Adrenal gland (tissue), 12 donors: ENCODE results near the gene VRK1. TPM values are rescaled to one million over a fixed set of nuclear protein-coding genes. Genes with fewer than 3 reads are reported as not detected.

Experiments used
- DNase-seq, 7 donors: peaks; one replicate each; pipeline ENCODE4 v3.0.0-alpha.2; 2019 to 2020
- H3K27ac ChIP-seq, 5 donors: fragments of 200-600 bp; sonication (generic) in 4 of 5; 1 replicate in 3 of 5; 2 replicates in 2 of 5; pipeline versions ENCODE4 v1.5.1 to v1.8.0; 2016 to 2020; ENCODE audit warnings: mild to moderate bottlenecking in 1 of 5
- H3K27me3 ChIP-seq: fragments of 200-600 bp; 2 replicates; pipeline ENCODE4 v1.8.0; 2021
- H3K36me3 ChIP-seq, 2 donors: fragments of 200-600 bp; replicated peaks in 1 of 2; 1 replicate in 1 of 2; 2 replicates in 1 of 2; pipeline versions ENCODE4 v1.5.1 to v1.8.0; 2018 to 2022
- H3K4me1 ChIP-seq, 2 donors: fragments of 200-600 bp; replicated peaks in 1 of 2; 1 replicate in 1 of 2; 2 replicates in 1 of 2; pipeline versions ENCODE4 v1.5.1 to v1.8.0; 2018 to 2021
- H3K4me3 ChIP-seq, 4 donors: fragments of 200-600 bp; sonication (generic) in 3 of 4; one replicate each; pipeline ENCODE4 v1.5.1; 2016 to 2018
- H3K9me3 ChIP-seq, 3 donors: fragments of 200-600 bp; sonication (generic) in 1 of 3; replicated peaks in 1 of 3; 1 replicate in 2 of 3; 2 replicates in 1 of 3; pipeline versions ENCODE4 v1.5.1 to v1.8.0; 2016 to 2021
- CTCF ChIP-seq, 6 experiments: fragments of 450-650 bp in 4 of 6; fragments of 200-600 bp in 2 of 6; sonication (generic) in 1 of 6; IDR thresholded peaks; 1 replicate in 5 of 6; 2 replicates in 1 of 6; pipeline versions ENCODE4 v1.5.1 to v1.8.0; 2016 to 2021; ENCODE audit warnings: antibody characterized with exemption in 6 of 6, mild to moderate bottlenecking in 2 of 6, moderate library complexity in 1 of 6
- POLR2A ChIP-seq, 2 donors: fragments of 450-650 bp; IDR thresholded peaks; one replicate each; pipeline ENCODE4 v1.6.1; 2017; ENCODE audit warnings: antibody characterized with exemption in 2 of 2, mild to moderate bottlenecking in 2 of 2, moderate library complexity in 1 of 2
- WGBS, 4 donors: extraction: QIAGEN DNeasy Blood & Tissue Kit in 2 of 4; methylation state at CpG; one replicate each; pipeline versions ENCODE4 v1.1.5 to v1.1.7; 2013 to 2017; 5-methylcytosine and 5-hydroxymethylcytosine counted together
- intact Hi-C, 2 donors: fragments of 100-400 bp; cut with DNase I; formaldehyde crosslinking; loops; one replicate each; pipeline versions ENCODE4 v1.14.1 to v1.15.0; 2022 to 2023
- polyA plus RNA-seq, 3 donors: library from polyadenylated mRNA; stranded (reverse); fragments of 200-250 nt in 2 of 3; fragments of 350-450 nt in 1 of 3; fragmentation: Illumina TruSeq in 1 of 3; extraction: RNeasy Lipid Tissue Mini Kit (QIAGEN cat#74804) in 1 of 3; gene quantifications; one replicate each; pipeline ENCODE4 v1.2.3, GENCODE V29; 2013 to 2014
- total RNA-seq, 9 donors: library from RNA; depleted of rRNA in 4 of 9; stranded (reverse); fragments of >200 nt in 4 of 9; fragments of 120-200 nt in 1 of 9; fragmentation: NEBNext Ultra II Directional in 1 of 9; extraction: Animal tissue kit (Norgen Biotek cat#: 25700) in 1 of 9; gene quantifications; one replicate each; pipeline versions ENCODE4 v1.1.0 to v1.2.4, GENCODE V29; 2013 to 2023
- donor health status: healthy with polysubstance abuse.
- donor health status: Bipolar disorder and iron deficiency.
- donor health status: DM: yes; HTN: yes; CAD: no.
- donor health status: DM: no; HTN: no; CAD: no.
- donor health status: DM: no; HTN: no; CAD: no.
- donor health status: DM: yes; HTN: yes; CAD: no.

VRK1 gene
- total and polyA plus RNA-seq, 12 donors: 2.9 to 25.5 (median 7.0) TPM

DNA sequence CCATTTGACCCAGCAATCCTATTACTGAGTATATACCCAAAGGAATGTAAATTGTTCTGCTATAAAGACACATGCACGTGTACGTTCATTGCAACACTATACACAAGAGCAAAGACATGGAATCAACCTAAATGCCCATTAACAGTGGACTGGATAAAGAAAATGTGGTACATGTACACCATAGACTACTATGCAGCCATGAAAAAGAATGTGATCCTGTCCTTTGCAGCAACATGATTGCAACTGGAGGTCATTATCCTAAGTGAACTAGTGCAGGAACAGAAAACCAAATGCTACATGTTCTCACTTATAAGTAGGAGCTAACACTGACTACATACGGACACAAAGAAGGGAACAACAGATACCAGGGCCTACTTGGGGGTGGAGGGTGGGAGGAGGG lies 45.7 kb upstream of the VRK1 start:
- Histone ChIP-seq H3K4me1 (no peaks in the 10 kb centered on the region), H3K27ac (no peak overlapping the region), H3K4me3 (no peak overlapping the region), H3K27me3 (no peaks in the 10 kb centered on the region), H3K36me3 (no peaks in the 10 kb centered on the region), H3K9me3 (no peaks in the 10 kb centered on the region)
- TF ChIP-seq POLR2A (IDR thresholded peaks at IDR 0.05): no peak
- TF ChIP-seq CTCF (IDR thresholded peaks at IDR 0.05): no peak
- 49 to 58% (median 56%) methylated on average over 3 of the region's 3 CpGs for WGBS, 4 donors
- no peak for DNase-seq
- intact Hi-C loops: no loop called here

DNA sequence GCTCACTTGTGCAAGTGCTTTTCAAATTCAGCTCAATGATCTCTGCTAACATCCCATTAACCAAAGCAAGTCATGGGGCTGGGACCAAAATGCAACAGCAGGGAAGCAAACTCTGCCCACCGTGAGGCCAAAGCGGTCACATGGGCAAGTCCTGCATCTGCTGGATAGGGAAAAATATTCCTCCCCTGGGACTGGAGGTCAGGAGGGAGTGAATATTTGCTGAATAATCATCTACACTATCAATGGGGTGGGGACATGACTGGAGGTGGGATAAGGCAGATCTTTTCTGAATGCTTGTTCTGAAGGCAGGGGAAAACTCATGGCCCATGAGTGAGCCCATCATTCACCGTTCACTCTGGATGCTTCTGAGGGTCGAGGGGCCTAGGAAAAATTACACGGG lies 45.1 kb upstream of the VRK1 start:
- Histone ChIP-seq H3K27ac (no peak overlapping the region), H3K9me3 (no peaks in the 10 kb centered on the region), H3K36me3 (no peaks in the 10 kb centered on the region), H3K4me3 (no peak overlapping the region), H3K27me3 (no peaks in the 10 kb centered on the region), H3K4me1 (no peaks in the 10 kb centered on the region)
- WGBS, 4 donors: 57 to 70% (median 65%) methylated on average over 5 of the region's 5 CpGs
- DNase-seq: no peak
- TF ChIP-seq CTCF (IDR thresholded peaks at IDR 0.05) (no peak), POLR2A (IDR thresholded peaks at IDR 0.05) (no peak)
- intact Hi-C loops: no loop called here

- Histone ChIP-seq H3K27ac (no peak overlapping the region), H3K4me1 (no peaks in the 10 kb centered on the region), H3K9me3 (no peaks in the 10 kb centered on the region)
Observed at GRCh38 chr14:96752594-96752993, 44.6 kb upstream of the VRK1 start.

DNA sequence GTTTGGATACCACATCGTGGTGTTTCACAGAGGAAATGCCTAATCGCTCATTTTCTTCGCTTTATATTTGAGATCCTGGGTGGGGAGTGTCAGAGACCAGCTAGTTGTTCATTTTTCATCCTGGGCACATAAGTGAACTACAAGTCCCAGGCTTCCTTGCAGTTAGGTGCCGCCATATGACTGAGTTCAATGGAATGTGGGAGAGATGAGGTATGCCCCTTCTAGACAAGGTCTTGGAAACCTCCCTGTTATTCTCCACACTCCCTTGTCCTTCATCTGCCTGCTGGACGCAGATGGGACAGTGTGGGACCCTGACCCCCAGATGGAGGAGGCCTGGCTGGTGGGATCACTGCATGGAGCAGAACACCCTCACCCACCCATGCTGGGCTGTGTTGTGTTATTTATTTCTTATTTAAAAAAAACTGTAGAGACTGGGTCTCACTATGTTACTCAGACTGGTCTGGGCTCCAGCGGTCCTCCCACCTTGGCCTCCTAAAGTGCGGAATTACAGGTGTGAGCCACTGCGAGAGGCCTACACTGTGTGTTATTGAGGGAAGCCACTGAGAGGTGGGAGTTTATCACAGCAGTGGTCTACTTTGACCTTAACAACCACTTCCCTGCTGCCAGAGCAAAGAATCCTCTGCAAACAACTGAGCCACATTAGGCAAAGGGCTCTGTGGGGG lies 42.9 kb upstream of the VRK1 start:
- no peaks in the 10 kb centered on the region for H3K27me3 ChIP-seq
- WGBS, 4 donors: 87 to 95% (median 89%) methylated on average over 7 to 8 of the region's 8 CpGs
- no peak overlapping the region for H3K27ac ChIP-seq
- no peaks in the 10 kb centered on the region for H3K4me1 ChIP-seq
- H3K4me3 ChIP-seq: no peak overlapping the region
- no peaks in the 10 kb centered on the region for H3K9me3 ChIP-seq
- DNase-seq: peak in 1 of 7 donors; percentile 41
- intact Hi-C loops: no loop called here
- no peaks in the 10 kb centered on the region for H3K36me3 ChIP-seq
- no peak for TF ChIP-seq CTCF (IDR thresholded peaks at IDR 0.05)
- no peak for TF ChIP-seq POLR2A (IDR thresholded peaks at IDR 0.05)

More at GRCh38 chr14:96752594-96752993, 44.6 kb upstream of the VRK1 start:
- DNase-seq: no peak
- intact Hi-C loops: no loop called here
- WGBS, 4 donors: 68 to 80% (median 78%) methylated on average over 3 of the region's 3 CpGs
- TF ChIP-seq CTCF (IDR thresholded peaks at IDR 0.05): no peak
- no peak for TF ChIP-seq POLR2A (IDR thresholded peaks at IDR 0.05)
- no peaks in the 10 kb centered on the region for H3K27me3 ChIP-seq
- no peaks in the 10 kb centered on the region for H3K36me3 ChIP-seq
- H3K4me3 ChIP-seq: no peak overlapping the region
